CD14-positive monocyte (primary cell): ENCODE measurements around the gene TRAF3. TPM values are rescaled to one million over a fixed set of nuclear protein-coding genes. Genes with fewer than 3 reads are reported as not detected.
A peak's percentile ranks its signal among the peaks of the same experiment; 100 is the strongest.

ENCODE experiments used
- DNase-seq, 3 donors: peaks; one replicate each; pipeline ENCODE4 v3.0.0-alpha.2; 2011 to 2022
- H2AFZ ChIP-seq: 2 replicates; pipeline ENCODE4 v1.6.0; 2012; ENCODE audit warnings: mild to moderate bottlenecking, low read depth, low read length, inconsistent platforms; ENCODE audit not compliant: insufficient read depth, poor library complexity, severe bottlenecking
- H3K27ac ChIP-seq, 2 donors: 1 replicate in 1 of 2; 2 replicates in 1 of 2; pipeline ENCODE4 v1.5.1; 2012 to 2013; ENCODE audit warnings: low read length in 2 of 2, control low read depth in 1 of 2, inconsistent platforms in 1 of 2, low read depth in 1 of 2, mild to moderate bottlenecking in 1 of 2
- H3K27me3 ChIP-seq, 2 donors: one replicate each; pipeline versions ENCODE4 v1.6.0 to v1.6.1; 2011 to 2013; ENCODE audit warnings: low read length in 2 of 2; ENCODE audit not compliant: control insufficient read depth in 2 of 2, insufficient read depth in 2 of 2
- H3K36me3 ChIP-seq, 2 donors: replicated peaks in 1 of 2; 1 replicate in 1 of 2; 2 replicates in 1 of 2; pipeline versions ENCODE4 v1.5.1 to v1.6.1; 2012 to 2013; ENCODE audit warnings: low read length in 2 of 2, control low read depth in 1 of 2, inconsistent platforms in 1 of 2, mild to moderate bottlenecking in 1 of 2; ENCODE audit not compliant: insufficient read depth in 2 of 2, control insufficient read depth in 1 of 2
- H3K4me1 ChIP-seq, 2 donors: 1 replicate in 1 of 2; 2 replicates in 1 of 2; pipeline versions ENCODE4 v1.5.1 to v1.6.1; 2012 to 2013; ENCODE audit warnings: low read length in 2 of 2, control low read depth in 1 of 2, inconsistent platforms in 1 of 2, mild to moderate bottlenecking in 1 of 2, moderate library complexity in 1 of 2; ENCODE audit not compliant: insufficient read depth in 2 of 2, control insufficient read depth in 1 of 2
- H3K4me2 ChIP-seq: replicated peaks from 2 replicates; pipeline ENCODE3; 2012; ENCODE audit warnings: low read length, moderate library complexity, mild to moderate bottlenecking; ENCODE audit not compliant: poor library complexity, severe bottlenecking; ENCODE audit errors: extremely low read depth
- H3K4me3 ChIP-seq, 3 experiments: fragments of 200-600 bp in 1 of 3; sonication (generic) in 1 of 3; replicated peaks in 1 of 3; 1 replicate in 2 of 3; 2 replicates in 1 of 3; pipeline ENCODE4 v1.5.1; 2011 to 2013; ENCODE audit warnings: low read length in 3 of 3, mild to moderate bottlenecking in 3 of 3, control low read depth in 2 of 3, low read depth in 2 of 3, inconsistent platforms in 1 of 3, moderate library complexity in 1 of 3
- H3K79me2 ChIP-seq: 2 replicates; pipeline ENCODE4 v1.6.0; 2012; ENCODE audit warnings: mild to moderate bottlenecking, control low read depth, inconsistent platforms, low read length, moderate library complexity; ENCODE audit not compliant: insufficient read depth
- H3K9ac ChIP-seq: 2 replicates; pipeline ENCODE4 v1.6.0; 2017; ENCODE audit warnings: low read length, mild to moderate bottlenecking; ENCODE audit not compliant: insufficient read depth, poor library complexity, severe bottlenecking
- H3K9me3 ChIP-seq, 2 donors: replicated peaks in 1 of 2; 1 replicate in 1 of 2; 2 replicates in 1 of 2; pipeline versions ENCODE4 v1.5.1 to v1.6.1; 2012 to 2013; ENCODE audit warnings: low read length in 2 of 2, control low read depth in 1 of 2; ENCODE audit not compliant: control insufficient read depth in 1 of 2, insufficient read depth in 1 of 2
- H4K20me1 ChIP-seq: 2 replicates; pipeline ENCODE4 v1.6.0; 2012; ENCODE audit warnings: mild to moderate bottlenecking, low read length, control low read depth, moderate library complexity; ENCODE audit not compliant: insufficient read depth
- H3K27ac Mint-ChIP-seq, 7 donors: one replicate each; pipeline ENCODE4 v1.8.0; 2020; ENCODE audit warnings: mild to moderate bottlenecking in 7 of 7, mixed read lengths in 7 of 7, moderate library complexity in 6 of 7, inconsistent platforms in 2 of 7
- H3K27me3 Mint-ChIP-seq, 3 donors: one replicate each; pipeline ENCODE4 v1.8.0; 2021 to 2022; ENCODE audit warnings: low read depth in 3 of 3, mild to moderate bottlenecking in 3 of 3, mixed read lengths in 3 of 3, moderate library complexity in 3 of 3, inconsistent platforms in 1 of 3
- H3K36me3 Mint-ChIP-seq, 2 donors: one replicate each; pipeline ENCODE4 v1.8.0; 2020; ENCODE audit warnings: mixed read lengths in 2 of 2, inconsistent platforms in 1 of 2, mild to moderate bottlenecking in 1 of 2
- H3K4me1 Mint-ChIP-seq: one replicate; pipeline ENCODE4 v1.8.0; 2020; ENCODE audit warnings: mild to moderate bottlenecking, mixed read lengths
- H3K4me3 Mint-ChIP-seq, 2 donors: one replicate each; pipeline ENCODE4 v1.8.0; 2020; ENCODE audit warnings: mild to moderate bottlenecking in 2 of 2, mixed read lengths in 2 of 2, moderate library complexity in 1 of 2
- H3K9me3 Mint-ChIP-seq, 7 donors: one replicate each; pipeline ENCODE4 v1.8.0; 2020 to 2022; ENCODE audit warnings: mixed read lengths in 7 of 7, mild to moderate bottlenecking in 6 of 7, moderate library complexity in 6 of 7, inconsistent platforms in 2 of 7
- WGBS: methylation state at CpG from one replicate; pipeline ENCODE4 v1.1.5; 2013; ENCODE audit warnings: missing lambda C conversion rate; ENCODE audit not compliant: insufficient coverage; 5-methylcytosine and 5-hydroxymethylcytosine counted together
- intact Hi-C, 2 donors: fragments of 100-400 bp; cut with micrococcal nuclease; formaldehyde crosslinking; loops; one replicate each; pipeline versions ENCODE4 v1.15.0 to v1.15.1; 2023
- polyA plus RNA-seq, 3 donors: library from polyadenylated mRNA; depleted of rRNA in 1 of 3; unstranded in 2 of 3; stranded (reverse) in 1 of 3; fragments of 300-500 nt in 2 of 3; fragments of >200 nt in 1 of 3; fragmentation: Illumina TruSeq in 2 of 3; gene quantifications; 1 replicate in 2 of 3; 2 replicates in 1 of 3; pipeline ENCODE4 v1.2.3, GENCODE V29; 2012 to 2021
- TF ChIP-seq, protein P1 (sequence below): fragments of 200-600 bp; IDR thresholded peaks from one replicate; pipeline ENCODE4 v1.8.0; 2022; ENCODE audit warnings: antibody characterized with exemption, mild to moderate bottlenecking

Gene TRAF3
- polyA plus RNA-seq, 3 donors: 12.0 to 37.6 (median 17.3) TPM

GRCh38 chr14:102897299-102898027, 120.2 kb downstream of the TRAF3 start:
- no peaks in the 10 kb centered on the region for H3K27me3 ChIP-seq
- WGBS: no CpG with 5 or more reads among the region's 14 CpGs
- Mint-ChIP-seq H3K4me3 (no peak overlapping the region), H3K27me3 (peaks cover 0 to 3% (median 0%) of the 10 kb centered on the region in 3 donors), H3K9me3 (no peaks in the 10 kb centered on the region), H3K4me1 (peaks cover 9% of the 10 kb centered on the region), H3K36me3 (peaks cover 66 to 88% of the 10 kb centered on the region in 2 donors), H3K27ac (peak overlapping the region in 1 of 7 donors; percentile 37)
- H3K9me3 ChIP-seq: no peaks in the 10 kb centered on the region
- H3K9ac ChIP-seq: no peak overlapping the region
- no peak overlapping the region for H3K27ac ChIP-seq
- peaks cover 68 to 92% of the 10 kb centered on the region in 2 donors for H3K36me3 ChIP-seq
- TF ChIP-seq, protein P1, sequence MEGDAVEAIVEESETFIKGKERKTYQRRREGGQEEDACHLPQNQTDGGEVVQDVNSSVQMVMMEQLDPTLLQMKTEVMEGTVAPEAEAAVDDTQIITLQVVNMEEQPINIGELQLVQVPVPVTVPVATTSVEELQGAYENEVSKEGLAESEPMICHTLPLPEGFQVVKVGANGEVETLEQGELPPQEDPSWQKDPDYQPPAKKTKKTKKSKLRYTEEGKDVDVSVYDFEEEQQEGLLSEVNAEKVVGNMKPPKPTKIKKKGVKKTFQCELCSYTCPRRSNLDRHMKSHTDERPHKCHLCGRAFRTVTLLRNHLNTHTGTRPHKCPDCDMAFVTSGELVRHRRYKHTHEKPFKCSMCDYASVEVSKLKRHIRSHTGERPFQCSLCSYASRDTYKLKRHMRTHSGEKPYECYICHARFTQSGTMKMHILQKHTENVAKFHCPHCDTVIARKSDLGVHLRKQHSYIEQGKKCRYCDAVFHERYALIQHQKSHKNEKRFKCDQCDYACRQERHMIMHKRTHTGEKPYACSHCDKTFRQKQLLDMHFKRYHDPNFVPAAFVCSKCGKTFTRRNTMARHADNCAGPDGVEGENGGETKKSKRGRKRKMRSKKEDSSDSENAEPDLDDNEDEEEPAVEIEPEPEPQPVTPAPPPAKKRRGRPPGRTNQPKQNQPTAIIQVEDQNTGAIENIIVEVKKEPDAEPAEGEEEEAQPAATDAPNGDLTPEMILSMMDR: no peak
- peaks cover 0 to 6% of the 10 kb centered on the region in 2 donors for H3K4me1 ChIP-seq
- H2AFZ ChIP-seq: no peak overlapping the region
- H3K79me2 ChIP-seq: no peaks in the 10 kb centered on the region
- H4K20me1 ChIP-seq: peaks cover 42% of the 10 kb centered on the region
- H3K4me2 ChIP-seq: no peak overlapping the region
- intact Hi-C loops: no loop called here
- no peak for DNase-seq
- H3K4me3 ChIP-seq: no peak overlapping the region

- Mint-ChIP-seq H3K4me1 (peaks cover 9% of the 10 kb centered on the region), H3K9me3 (no peaks in the 10 kb centered on the region), H3K27ac (no peak overlapping the region), H3K36me3 (peaks cover 68 to 88% of the 10 kb centered on the region in 2 donors), H3K4me3 (no peak overlapping the region), H3K27me3 (peaks cover 0 to 3% (median 0%) of the 10 kb centered on the region in 3 donors)
- DNase-seq: no peak
- Histone ChIP-seq H3K4me2 (no peak overlapping the region), H2AFZ (no peak overlapping the region), H3K4me1 (peaks cover 0 to 6% of the 10 kb centered on the region in 2 donors), H3K27me3 (no peaks in the 10 kb centered on the region), H3K79me2 (no peaks in the 10 kb centered on the region), H3K4me3 (no peak overlapping the region), H3K9me3 (no peaks in the 10 kb centered on the region), H3K27ac (no peak overlapping the region), H3K36me3 (peaks cover 72 to 92% of the 10 kb centered on the region in 2 donors), H4K20me1 (peaks cover 44% of the 10 kb centered on the region), H3K9ac (no peak overlapping the region)
- TF ChIP-seq, protein P1: no peak
- WGBS: 80% methylated on average over 2 of the region's 6 CpGs
- intact Hi-C loops: no loop called here
Measured at GRCh38 chr14:102898298-102898697, 121.0 kb downstream of the TRAF3 start.
